Vagina (tissue), 2 donors: ENCODE measurements around the gene LRIT3.

Source experiments
- POLR2A ChIP-seq, 2 donors: fragments of 450-650 bp; IDR thresholded peaks; one replicate each; pipeline ENCODE4 v1.6.1; 2017; ENCODE audit warnings: antibody characterized with exemption in 2 of 2, mild to moderate bottlenecking in 2 of 2, moderate library complexity in 2 of 2
- TF ChIP-seq, protein P1 (sequence below), 3 experiments: fragments of 450-650 bp in 2 of 3; fragments of 200-600 bp in 1 of 3; sonication (generic) in 1 of 3; IDR thresholded peaks; one replicate each; pipeline ENCODE4 v1.5.1; 2017 to 2019; ENCODE audit warnings: antibody characterized with exemption in 3 of 3, mild to moderate bottlenecking in 2 of 3, moderate library complexity in 2 of 3

DNA sequence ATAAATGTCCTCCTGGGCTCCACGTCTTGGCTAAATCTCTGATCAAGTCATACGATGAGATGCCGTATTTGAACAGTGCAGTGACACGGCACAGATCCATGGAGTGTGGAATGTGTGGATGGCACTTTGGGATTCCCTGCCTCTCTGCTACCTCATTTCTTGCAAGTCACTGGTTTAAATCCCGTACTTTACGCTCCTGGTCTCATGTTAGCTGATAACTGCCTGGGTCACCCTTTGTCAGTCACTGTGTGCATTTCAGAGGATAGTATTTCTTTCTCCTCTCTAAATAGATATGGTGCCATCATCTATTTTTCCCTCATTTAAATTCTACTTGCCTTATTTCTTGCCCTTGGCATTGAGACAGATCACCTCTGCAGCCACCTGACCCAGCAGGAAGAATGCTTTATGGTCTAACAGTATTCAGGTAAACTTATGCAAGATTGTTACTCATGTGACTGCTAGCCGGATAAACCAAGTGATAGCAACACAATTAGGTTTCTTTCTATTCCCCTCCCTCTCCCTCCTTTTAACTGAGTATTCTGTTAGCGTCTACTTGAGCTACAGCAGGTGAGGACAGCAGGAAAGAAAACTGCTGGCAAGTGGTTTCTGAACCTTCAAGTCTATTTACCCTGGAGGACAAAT is 67.6 kb downstream of the LRIT3 start:
- no peak for TF ChIP-seq POLR2A (IDR thresholded peaks at IDR 0.05)
- TF ChIP-seq, protein P1, sequence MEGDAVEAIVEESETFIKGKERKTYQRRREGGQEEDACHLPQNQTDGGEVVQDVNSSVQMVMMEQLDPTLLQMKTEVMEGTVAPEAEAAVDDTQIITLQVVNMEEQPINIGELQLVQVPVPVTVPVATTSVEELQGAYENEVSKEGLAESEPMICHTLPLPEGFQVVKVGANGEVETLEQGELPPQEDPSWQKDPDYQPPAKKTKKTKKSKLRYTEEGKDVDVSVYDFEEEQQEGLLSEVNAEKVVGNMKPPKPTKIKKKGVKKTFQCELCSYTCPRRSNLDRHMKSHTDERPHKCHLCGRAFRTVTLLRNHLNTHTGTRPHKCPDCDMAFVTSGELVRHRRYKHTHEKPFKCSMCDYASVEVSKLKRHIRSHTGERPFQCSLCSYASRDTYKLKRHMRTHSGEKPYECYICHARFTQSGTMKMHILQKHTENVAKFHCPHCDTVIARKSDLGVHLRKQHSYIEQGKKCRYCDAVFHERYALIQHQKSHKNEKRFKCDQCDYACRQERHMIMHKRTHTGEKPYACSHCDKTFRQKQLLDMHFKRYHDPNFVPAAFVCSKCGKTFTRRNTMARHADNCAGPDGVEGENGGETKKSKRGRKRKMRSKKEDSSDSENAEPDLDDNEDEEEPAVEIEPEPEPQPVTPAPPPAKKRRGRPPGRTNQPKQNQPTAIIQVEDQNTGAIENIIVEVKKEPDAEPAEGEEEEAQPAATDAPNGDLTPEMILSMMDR (IDR thresholded peaks at IDR 0.05) = no peak
